ENCODE results near the gene SBNO2. TPM values are rescaled to one million over a fixed set of nuclear protein-coding genes. Genes with fewer than 3 reads are reported as not detected.

SBNO2 gene
- total and polyA plus RNA-seq, 2 experiments from 2014 or later = 6.9 to 35.4 TPM

GRCh38 chr19:1109697-1110671 is 64.1 kb downstream of the SBNO2 start:
- H4K20me1 ChIP-seq (replicated peaks; ENCODE audit: insufficient read depth) = no peaks in the 10 kb centered on the region; the same call in 1 of the 2 replicates
- no peak for TF ChIP-seq JUNB (IDR thresholded peaks at IDR 0.05; ENCODE audit: unreplicated experiment)
- no peak for TF ChIP-seq ZNF114 (CRISPR knock-in tag; IDR thresholded peaks at IDR 0.05)
- no peak for TF ChIP-seq REST (IDR thresholded peaks at IDR 0.05; ENCODE audit: unreplicated experiment)
- TF ChIP-seq ZNF331 (CRISPR knock-in tag; IDR thresholded peaks at IDR 0.05; ENCODE audit: low read depth) = no peak
- no peak for TF ChIP-seq CREB1 (CRISPR knock-in tag; IDR thresholded peaks at IDR 0.05; ENCODE audit: low read depth)
- no peak for TF ChIP-seq ETS1 (IDR thresholded peaks at IDR 0.05)
- no peak for TF ChIP-seq EZH2phosphoT487 (IDR thresholded peaks at IDR 0.05; ENCODE audit: unreplicated experiment)
- no peak for TF ChIP-seq STAT1 (IDR thresholded peaks at IDR 0.05; ENCODE audit: unreplicated experiment)
- TF ChIP-seq ZNF462 (CRISPR knock-in tag; IDR thresholded peaks at IDR 0.05) = no peak
- H3K4me1 Mint-ChIP-seq = peaks cover 11% of the 10 kb centered on the region; the same call in 1 of the 3 replicates
- no peaks in the 10 kb centered on the region for H3K9me2 ChIP-seq (ENCODE audit: insufficient read depth)
- H3K27ac Mint-ChIP-seq = no peak overlapping the region
- 0 out of 2 replicates have a peak, but pooled peaks cover 3% of the 10 kb centered on the region for H3K36me3 ChIP-seq (ENCODE audit: insufficient read depth)
- peaks cover 12% of the 10 kb centered on the region for H3K36me3 Mint-ChIP-seq (ENCODE audit: low read depth)
- H3K4me3 ChIP-seq = no peak overlapping the region
- ATAC-seq = no peak
- no peak overlapping the region for H3K4me3 Mint-ChIP-seq
- no peaks in the 10 kb centered on the region for H3K4me1 ChIP-seq (ENCODE audit: insufficient read depth)
- H3K27ac ChIP-seq (ENCODE audit: low read depth) = no peak overlapping the region
- H3K27me3 ChIP-seq (ENCODE audit: insufficient read depth) = no peaks in the 10 kb centered on the region
- H3K79me2 ChIP-seq (replicated peaks; ENCODE audit: insufficient read depth) = no peaks in the 10 kb centered on the region
- DNase-seq (ENCODE audit: low spot score) = no peak
- H3K9me3 Mint-ChIP-seq = no peaks in the 10 kb centered on the region
- H3F3A ChIP-seq (replicated peaks; ENCODE audit: low read depth) = 0 out of 2 replicates have a peak, but pooled peaks cover 10% of the 10 kb centered on the region
- H3K4me2 ChIP-seq = no peak overlapping the region
- peaks cover 12% of the 10 kb centered on the region for H3K27me3 Mint-ChIP-seq (ENCODE audit: insufficient read depth, low read depth, poor library complexity)
- no peak overlapping the region for H2AFZ ChIP-seq

All from GM23338 (cell line).